NCI-H2196 (cell line): ENCODE measurements around the gene UBTF.

Experiments
- DNase-seq: peaks from one replicate; lab custom pipeline; 2025; ENCODE audit not compliant: unreplicated experiment; lab: John Stamatoyannopoulos, UW

Gene UBTF

GRCh38 chr17:44219616-44220212 is at the start of gene UBTF:
TSS of gene UBTF (minus strand) at chr17:44219675. CDS start at chr17:44218229, 1,446 bp downstream.
- peak; percentile 73 for DNase-seq

- DNase-seq: no peak
Observed at GRCh38 chr17:44268709-44269534, 49.4 kb upstream of the UBTF start.

- DNase-seq: no peak
Observed at GRCh38 chr17:44267818-44268490, 48.5 kb upstream of the UBTF start, which contains the start of gene SLC4A1. TSS of gene SLC4A1 (minus strand) at chr17:44268135. CDS start at chr17:44262866, 5,269 bp downstream.

GRCh38 chr17:44267165-44267455 is 47.6 kb upstream of the UBTF start:
- DNase-seq: no peak

- no peak for DNase-seq
Observed at GRCh38 chr17:44266402-44267164, 47.1 kb upstream of the UBTF start.

GRCh38 chr17:44263345-44263902 is 43.9 kb upstream of the UBTF start:
- DNase-seq: no peak

- no peak for DNase-seq
Observed at GRCh38 chr17:44262654-44263225, 43.3 kb upstream of the UBTF start.

GRCh38 chr17:44260296-44260695 is 40.8 kb upstream of the UBTF start:
- DNase-seq: no peak

GRCh38 chr17:44258811-44259351 is 39.4 kb upstream of the UBTF start:
- no peak for DNase-seq

GRCh38 chr17:44257815-44258760 is 38.6 kb upstream of the UBTF start:
- no peak for DNase-seq

GRCh38 chr17:44256671-44257070 is 37.2 kb upstream of the UBTF start:
- DNase-seq: no peak

- no peak for DNase-seq
Observed at GRCh38 chr17:44255915-44256314, 36.4 kb upstream of the UBTF start.

GRCh38 chr17:44254361-44255095 is 35.1 kb upstream of the UBTF start:
- DNase-seq: no peak

- no peak for DNase-seq
Observed at GRCh38 chr17:44253006-44253405, 33.5 kb upstream of the UBTF start.

- no peak for DNase-seq
Observed at GRCh38 chr17:44251062-44251461, 31.6 kb upstream of the UBTF start.

- DNase-seq: no peak
Observed at GRCh38 chr17:44249501-44250246, 30.2 kb upstream of the UBTF start.

- DNase-seq: no peak
Observed at GRCh38 chr17:44247876-44248736, 28.6 kb upstream of the UBTF start.
